H4 (cell line): ENCODE results near the gene RFNG. TPM values are rescaled to one million over a fixed set of nuclear protein-coding genes. Genes with fewer than 3 reads are reported as not detected.

Experiments used
- DNase-seq: peaks from one replicate; pipeline ENCODE4 v3.0.0-alpha.2; 2015; ENCODE audit warnings: low spot score
- total RNA-seq: library from RNA; depleted of rRNA; stranded (reverse); fragments of >200 nt; shearing (Covaris generic); gene quantifications from 2 replicates; pipeline ENCODE4 v1.2.3, GENCODE V29; 2014

Gene RFNG
- total RNA-seq, 1 experiment from 2014 or later = 9.9 TPM

DNA sequence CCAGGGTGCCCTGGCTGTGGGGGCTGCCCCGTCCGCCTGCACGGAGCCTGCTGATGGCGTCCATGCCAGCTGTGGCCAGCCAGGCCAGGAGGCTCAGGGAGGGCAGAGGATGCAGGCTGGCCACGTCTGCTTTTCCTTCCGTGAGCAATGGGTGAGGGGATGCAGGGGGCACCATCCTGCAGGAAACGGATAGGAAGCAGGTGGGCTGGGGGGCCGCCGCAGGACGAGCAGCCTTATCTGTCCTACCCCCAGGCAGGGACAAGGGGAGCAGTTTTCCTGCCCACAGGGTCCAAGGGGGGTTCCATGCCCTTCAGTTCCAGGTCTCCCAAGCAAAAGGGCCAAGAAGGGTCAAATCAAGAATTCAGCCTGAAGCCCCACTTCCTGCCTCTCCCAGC is 7.2 kb upstream of the RFNG start:
- no peak for DNase-seq

DNA sequence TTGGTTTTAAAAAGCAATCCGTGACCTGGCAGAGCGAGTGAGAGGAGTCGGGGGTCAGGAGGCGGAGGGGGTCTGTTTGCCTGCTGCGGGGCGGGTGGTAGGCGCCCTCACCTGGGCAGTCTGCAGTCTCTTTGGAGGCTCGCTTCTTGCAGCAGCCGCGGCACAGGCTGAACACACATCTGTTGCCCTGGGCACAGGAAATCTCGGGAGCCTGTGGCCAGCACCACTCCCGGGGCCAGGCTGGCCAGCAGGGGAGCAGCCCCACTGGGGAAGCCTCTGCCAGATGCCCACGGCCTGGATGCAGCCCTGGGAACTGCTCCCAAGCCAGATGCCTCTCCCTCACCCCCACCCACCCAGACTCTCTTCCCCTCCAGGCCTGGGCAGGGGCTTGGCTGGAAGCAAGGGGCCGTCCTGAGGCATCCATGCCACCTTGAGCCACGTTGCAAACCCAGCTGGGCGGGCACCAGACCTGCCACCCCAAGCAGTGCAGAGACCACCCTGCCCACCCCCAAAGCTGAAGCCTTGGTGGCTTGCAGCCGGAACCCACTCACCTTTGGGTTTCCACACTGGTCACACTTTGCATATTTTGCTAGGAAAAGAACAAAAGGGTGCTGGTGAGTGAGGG is 6.7 kb upstream of the RFNG start:
- no peak for DNase-seq

DNA sequence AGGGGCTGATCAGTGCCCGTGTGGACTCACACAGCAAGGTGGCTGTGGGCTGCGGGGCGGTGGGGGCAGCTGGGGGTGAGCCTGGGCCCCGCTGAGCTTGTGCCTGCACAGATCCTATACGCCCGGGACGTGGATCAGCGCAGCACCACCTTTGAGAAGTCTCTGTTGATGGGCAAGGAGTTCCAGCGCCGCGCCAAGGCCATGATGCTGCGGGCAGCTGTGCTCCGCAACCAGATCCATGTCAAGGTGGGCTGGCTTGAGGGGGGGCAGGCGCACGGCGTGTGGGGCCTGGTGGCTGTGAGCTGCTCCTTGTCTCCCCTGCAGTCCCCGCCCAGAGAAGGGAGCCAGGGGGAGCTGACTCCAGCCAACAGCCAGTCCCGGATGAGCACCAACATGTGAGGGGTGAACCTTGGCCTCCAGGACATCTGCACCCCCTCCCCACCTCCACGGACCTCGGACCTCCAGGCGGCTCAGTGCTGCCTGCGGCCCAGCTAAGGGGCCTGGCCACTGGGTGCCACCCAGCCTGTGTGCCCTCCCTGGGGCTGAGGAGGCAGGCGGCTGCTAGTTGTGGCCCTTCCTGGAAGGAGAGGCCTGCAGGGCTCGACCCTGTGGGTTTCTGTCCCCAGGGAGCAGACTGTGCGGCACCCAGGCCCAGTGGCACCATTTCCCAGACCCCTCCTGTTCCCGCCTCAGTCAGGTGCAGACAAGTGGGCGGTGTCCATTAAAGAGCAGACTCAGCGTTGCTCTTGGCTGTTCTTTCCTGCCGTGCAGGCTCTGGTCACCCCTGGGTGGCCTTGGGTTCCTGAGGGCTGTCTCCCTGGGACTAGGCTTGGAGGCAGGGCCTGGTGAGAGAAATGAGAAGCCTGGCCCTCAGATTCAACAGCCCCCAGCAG is 5.4 kb upstream of the RFNG start:
- DNase-seq = no peak

DNA sequence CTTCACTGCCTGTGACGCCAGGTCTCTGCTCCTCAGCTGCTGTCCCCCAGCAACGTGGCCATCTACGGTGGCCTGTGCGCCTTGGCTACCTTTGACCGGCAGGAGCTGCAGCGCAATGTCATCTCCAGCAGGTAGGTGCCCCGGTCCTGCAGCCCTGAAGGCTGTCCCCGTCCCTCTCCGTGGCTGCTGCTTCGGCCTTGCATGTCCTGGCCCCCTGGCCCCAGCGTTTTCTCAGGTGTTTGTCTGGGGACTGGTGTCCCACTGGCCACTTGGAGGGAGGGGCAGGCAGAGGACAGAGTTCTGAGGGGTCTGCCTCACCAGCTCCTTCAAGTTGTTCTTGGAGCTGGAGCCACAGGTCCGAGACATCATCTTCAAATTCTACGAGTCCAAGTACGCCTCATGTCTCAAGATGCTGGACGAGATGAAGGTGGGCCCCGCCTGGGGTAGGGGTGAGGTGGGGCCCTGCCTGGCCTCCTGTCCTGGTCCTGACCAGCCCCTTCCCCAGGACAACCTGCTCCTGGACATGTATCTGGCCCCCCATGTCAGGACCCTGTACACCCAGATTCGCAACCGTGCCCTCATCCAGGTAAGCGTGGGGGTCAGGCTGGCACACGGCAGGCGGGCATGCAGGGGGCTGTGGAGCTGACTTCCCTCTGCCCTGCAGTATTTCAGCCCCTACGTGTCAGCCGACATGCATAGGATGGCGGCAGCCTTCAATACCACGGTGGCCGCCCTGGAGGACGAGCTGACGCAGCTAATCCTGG is 4.5 kb upstream of the RFNG start:
- DNase-seq = no peak

- DNase-seq = no peak
Measured at GRCh38 chr17:82055023-82055964, 3.7 kb upstream of the RFNG start.

- DNase-seq = no peak
Measured at GRCh38 chr17:82054351-82055022, 2.9 kb upstream of the RFNG start.

- no peak for DNase-seq
Measured at GRCh38 chr17:82053556-82054263, 2.1 kb upstream of the RFNG start.

GRCh38 chr17:82053130-82053529 is 1.5 kb upstream of the RFNG start:
- no peak for DNase-seq

DNA sequence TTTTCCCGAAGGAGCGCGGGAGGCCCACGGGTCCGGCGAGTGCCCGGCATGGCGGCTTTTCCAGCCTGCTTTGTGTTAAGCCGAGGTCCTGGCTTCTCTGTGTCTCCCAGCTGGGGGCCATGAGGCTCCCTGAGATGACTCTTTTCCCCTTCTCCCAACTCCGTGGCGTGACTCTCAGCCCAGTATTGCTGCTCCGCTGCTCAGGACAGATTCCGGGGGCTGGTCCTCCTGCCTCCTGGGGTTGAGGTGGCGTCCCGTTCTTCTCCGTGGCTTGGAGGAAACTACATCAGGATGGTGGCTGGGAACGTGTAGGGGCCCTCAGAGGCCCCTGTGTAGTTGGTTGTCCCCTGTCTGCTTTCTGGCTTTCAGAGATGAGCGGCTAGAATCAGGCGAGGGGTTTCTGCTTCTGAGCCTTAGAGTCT is 1.0 kb upstream of the RFNG start:
- no peak for DNase-seq

DNA sequence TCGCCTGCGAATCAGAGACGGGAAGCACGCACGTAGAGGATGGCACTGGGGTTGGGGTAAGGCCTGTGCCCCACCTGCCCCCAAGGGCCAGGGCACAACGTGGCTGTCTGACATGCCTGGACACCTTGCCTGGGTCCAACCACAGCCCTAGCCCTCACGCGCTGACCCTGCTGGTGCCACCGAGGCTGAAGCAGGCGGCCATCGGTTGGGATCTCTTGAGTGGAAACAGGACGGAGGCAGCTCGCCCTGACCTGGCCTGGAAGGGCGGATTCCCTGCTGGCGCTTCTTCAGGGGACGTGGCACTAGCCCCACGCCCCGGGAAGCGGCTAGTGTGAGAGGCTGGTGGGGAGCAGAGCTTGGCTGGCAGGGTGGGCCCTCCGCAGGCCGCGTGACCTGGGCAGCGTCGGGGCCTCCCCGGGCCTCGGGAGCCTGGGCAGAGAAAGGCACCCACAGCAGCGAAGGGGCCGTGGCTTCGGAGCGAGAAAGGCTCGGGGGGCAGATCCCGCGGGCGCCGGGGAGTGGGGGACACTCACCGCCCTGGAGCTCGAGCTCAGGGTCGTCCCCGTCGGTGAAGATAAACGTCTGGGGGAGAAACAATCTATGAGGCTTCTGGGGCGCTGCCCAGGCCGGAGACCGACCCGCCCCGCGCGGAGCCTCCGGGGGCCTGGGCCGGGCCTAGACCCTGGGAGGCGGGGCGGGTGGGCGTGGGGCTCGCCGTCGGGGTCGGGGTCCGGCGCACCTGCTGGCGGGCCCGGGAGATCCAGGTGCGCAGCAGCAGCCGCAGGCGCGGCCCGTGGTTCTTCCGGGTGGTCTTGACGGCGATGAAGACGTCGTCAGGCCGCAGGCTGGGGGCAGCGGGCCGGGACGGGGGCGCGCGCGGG is 610 bp downstream of the RFNG start:
- no peak for DNase-seq

- no peak for DNase-seq
Measured at GRCh38 chr17:82050152-82050760, 1.4 kb downstream of the RFNG start.

- no peak for DNase-seq
Measured at GRCh38 chr17:82049521-82049971, 2.1 kb downstream of the RFNG start.

- no peak for DNase-seq
Measured at GRCh38 chr17:82049106-82049505, 2.5 kb downstream of the RFNG start.

DNA sequence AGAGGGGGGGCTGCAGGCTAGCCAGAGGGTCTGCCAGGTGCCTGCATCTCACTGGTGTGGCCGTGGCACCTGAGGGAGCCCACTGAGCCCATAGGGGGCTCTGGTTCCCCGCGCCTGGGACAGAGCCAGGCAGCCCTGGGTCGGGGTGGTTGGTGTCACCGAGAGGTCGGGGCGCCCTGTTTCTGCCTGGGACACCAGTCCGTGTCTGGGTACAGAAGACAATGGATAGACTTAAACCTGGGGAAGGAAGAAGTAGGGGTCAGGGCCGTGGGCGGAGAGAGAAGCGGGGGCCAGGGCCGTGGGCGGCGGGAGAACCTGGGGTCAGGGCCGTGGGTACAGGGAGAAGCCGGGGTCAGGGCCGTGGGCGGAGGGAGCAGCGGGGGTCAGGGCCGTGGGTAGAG is 3.0 kb downstream of the RFNG start:
- no peak for DNase-seq

GRCh38 chr17:82047914-82048570 is 3.6 kb downstream of the RFNG start:
- DNase-seq = no peak

- DNase-seq = no peak
Measured at GRCh38 chr17:82047379-82047778, 4.2 kb downstream of the RFNG start.

- DNase-seq = no peak
Measured at GRCh38 chr17:82046903-82047302, 4.7 kb downstream of the RFNG start.

DNA sequence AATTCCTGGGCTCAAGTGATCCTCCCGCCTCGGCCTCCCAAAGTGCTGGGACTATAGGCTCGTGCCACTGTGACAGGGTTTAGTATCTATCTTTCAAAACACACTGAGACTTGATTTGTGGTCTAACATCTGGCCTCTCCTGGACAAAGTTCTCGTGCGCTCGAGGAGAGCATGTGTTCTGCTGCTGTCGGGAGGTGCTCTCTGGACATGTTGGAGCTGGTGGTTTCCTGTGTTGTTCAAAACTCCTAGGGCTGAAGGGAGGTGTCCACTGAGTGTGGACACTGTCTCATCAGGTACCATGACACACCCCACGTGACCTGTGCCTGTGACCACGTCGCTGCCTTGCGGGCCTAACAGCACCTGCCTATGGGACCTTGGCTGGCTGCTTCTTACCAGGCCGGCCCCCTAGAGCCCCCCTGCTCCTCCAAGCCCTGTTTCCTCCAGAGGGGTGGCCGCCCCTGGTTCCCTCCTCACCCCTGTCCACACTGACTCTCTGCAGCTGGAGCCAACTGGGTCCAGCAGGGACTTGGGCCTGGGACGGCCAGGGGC is 5.6 kb downstream of the RFNG start:
- DNase-seq = no peak
